Renal cortex interstitium (tissue), 11 donors: ENCODE results near the gene KRTAP5-2. TPM values are rescaled to one million over a fixed set of nuclear protein-coding genes. Genes with fewer than 3 reads are reported as not detected.

Experiments
- DNase-seq, 11 donors: peaks; one replicate each; pipeline ENCODE4 v3.0.0-alpha.2; 2013; ENCODE audit warnings: low read depth in 9 of 11, low spot score in 4 of 11; ENCODE audit errors: extremely low read depth in 1 of 11
- polyA plus RNA-seq, 3 donors: library from polyadenylated mRNA; unstranded; fragments of 120-200 nt; gene quantifications; one replicate each; pipeline ENCODE4 v1.2.1, GENCODE V29; 2013; ENCODE audit not compliant: insufficient read length in 3 of 3

KRTAP5-2 gene
- polyA plus RNA-seq, 3 donors = not detected

DNA sequence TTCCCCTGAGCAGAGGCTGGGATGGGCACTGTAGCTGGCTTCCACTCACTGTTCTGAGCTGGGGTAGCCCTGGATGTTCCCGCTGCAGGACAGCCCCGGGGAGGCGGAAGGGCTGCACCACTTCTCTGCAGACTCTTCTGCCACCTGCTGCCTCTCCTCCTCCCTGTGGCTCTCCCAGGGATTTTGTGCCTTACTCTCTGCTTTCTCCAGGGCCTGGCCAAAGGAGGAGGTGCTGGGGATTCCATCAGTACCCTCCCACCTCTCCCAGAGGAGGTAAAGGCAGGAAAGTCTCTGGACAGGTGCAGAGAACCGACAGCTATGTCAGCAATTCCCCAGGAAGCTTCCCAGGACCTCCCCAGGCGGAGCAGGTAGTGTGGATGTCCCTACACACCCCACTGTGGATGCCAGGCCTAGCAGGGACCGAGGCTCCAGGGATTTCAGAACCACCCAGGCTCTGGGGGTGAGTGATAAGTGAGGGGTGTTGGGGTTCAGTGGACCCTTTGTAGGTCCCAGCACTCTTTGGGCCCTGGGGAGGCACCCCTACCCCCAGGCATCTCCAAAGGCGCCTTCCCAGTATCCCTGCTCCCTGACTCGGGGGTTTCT lies 37.3 kb downstream of the KRTAP5-2 start:
- DNase-seq = no peak

DNA sequence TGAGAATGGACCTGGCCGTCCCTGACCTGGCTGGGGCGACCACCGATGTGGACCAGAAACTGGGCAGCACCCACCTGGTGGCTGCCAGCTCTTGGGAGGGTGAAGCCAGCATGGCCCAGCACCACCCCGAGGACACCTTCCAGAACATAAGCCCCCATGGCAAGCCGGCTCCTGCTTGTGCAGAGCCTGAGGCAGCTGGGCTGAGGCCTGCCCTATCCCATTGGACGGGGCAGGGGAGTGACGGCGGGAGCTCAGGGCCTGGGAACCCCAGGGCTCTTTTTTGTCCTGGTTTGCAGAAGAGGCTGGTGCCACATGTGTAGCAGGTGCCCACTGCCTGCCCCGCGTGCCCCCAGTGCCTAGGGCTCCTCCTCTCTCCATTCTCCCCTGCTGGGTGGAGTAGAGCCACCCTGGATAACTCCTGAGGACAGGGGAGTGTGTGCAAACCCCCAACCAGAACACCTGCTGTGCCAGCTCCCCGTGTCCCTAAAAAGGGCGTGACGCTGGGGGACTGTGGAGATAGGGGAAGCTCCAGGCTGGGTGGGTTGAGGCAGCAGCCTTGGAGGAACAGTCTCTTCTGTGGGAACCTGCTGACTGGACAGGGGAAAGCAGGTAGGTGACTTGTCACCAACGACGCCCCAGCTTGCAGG lies 38.0 kb downstream of the KRTAP5-2 start:
- no peak for DNase-seq

DNA sequence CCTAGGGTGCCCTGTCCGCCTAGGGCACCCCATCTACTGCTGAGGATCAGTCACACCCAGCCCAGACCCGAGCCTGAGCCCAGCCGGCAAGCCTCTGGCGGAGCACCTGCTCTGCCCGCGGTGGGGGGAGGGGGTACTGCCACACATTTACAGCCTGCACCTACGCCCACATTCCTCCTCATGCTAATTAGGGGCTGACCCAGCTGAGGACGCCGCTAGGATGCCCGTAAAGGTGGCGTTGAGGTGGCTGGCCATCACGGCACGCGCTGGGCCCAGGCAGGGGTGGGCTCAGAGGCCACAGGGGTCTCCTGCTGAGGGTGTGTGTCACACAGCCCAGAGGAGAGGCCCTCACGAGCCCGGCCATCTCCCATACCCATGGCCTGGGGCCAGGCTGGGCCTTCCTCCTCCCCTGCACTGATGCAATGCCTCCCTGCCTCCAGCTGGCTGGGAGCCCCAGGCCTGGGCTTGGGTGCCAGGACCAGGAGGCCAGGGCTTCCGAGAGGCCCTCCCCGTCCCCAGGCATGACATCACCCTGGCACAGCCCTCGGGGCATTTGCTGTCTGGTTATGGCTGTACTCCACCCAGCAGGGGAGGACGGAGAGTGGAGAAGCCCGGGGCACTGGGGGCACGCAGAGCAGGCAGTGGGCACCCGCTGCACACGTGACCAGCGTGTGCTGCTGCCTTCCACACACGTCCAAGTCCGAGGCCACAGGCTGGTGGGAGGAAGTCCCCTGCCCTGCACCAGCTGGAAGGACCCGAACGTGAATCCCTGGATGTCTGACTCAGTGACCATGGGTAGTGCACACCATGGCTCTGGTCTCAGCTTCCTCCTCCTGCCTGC lies 38.8 kb downstream of the KRTAP5-2 start:
- DNase-seq = no peak

DNA sequence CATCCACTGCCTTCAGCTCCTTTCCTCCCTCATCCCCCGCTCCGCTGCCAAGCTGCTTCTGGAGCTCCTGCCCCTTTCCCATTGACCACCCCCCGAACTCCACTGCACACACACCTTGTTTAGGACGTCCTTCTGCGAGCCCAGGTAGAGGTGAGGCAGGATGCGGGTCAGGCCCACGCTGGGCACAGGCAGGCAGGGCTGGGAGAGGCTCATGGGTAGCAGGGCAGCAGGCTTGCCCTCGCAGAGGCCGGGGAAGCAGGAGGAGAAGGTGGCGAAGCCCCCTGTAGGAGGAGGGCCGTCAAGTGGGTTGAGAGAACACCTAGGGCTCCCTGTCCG lies 39.4 kb downstream of the KRTAP5-2 start:
- DNase-seq = no peak

DNA sequence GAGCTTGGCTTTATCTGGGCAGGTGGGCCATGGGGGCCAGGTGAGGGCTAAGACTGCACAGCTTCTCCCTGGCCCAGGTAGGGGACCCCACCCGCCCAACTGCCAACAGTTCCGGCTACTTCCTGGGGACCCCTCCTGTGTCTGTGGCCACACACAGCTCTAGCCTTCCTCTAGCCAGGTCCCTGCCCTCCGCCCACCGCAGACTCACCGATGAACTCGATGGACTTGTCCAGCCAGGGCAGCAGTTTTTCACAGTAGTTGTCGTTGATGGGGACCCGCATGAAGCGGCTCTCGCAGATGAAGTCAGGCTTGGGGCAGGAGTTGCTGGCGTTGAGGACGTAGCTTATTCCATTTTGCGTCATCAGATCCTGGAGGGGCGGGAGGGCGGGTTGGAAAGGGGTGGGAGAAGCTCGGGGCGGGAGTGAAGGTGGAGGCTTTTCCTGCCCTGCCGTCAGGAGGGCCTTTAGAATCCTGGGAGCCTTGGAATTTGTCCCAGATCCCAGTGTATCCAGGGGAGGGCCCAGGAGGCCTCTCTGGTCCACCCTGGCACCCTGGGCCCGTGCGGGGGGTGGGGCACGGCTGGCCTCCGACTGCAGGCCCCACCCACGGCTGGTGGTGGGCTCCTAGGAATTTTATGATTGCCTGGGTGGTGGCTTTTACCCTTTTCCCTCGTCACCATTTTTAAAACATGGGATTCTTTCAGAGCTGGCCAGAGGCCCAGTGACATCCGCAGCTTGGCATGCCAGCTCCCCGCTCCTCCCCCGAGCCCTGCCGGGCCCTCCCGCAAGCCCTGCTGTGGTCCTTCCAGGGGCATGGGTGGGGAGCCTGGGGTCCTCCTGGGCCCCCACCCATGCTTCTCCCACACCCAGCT lies 40.0 kb downstream of the KRTAP5-2 start:
- no peak for DNase-seq

DNA sequence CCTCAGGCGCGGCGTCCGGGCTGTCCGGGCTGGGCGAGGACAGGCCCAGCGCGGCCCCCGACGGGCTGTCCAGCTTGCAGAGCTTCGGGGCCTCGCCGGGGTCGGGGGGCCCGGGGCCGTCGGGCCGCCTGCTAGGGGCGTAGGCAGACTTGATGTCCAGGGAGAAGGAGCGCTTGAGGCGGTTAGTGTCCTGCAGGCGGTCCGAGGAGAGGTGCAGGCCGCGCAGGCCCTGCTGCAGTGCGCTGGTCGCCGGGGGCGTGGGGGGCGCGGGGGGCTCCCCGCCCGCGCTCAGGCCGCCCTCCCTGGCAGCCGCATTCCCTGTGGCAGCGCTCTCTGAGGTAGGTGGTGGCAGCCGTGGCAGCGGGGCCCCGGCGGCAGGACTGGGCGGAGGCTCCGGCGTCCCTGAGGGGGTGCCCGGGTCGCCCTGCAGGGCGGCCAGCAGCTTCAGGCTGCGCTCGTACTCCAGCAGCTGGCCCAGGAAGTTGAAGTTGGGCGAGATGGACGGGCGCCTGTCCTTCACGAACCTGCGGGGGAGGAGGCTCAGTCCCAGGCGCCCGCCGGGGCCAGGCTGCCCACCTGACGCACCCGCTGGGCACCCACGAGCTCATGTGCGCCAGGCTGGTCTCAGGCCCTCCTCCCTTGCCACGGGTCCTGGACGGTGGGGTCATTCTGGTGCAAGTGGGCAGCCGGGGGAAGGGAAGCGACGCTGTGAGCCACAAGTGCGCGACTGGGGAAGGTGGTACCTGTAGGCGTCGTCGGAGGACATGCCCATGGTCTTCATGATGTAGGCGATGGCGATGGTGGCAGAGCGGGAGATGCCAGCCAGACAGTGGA lies 40.8 kb downstream of the KRTAP5-2 start:
- no peak for DNase-seq

DNA sequence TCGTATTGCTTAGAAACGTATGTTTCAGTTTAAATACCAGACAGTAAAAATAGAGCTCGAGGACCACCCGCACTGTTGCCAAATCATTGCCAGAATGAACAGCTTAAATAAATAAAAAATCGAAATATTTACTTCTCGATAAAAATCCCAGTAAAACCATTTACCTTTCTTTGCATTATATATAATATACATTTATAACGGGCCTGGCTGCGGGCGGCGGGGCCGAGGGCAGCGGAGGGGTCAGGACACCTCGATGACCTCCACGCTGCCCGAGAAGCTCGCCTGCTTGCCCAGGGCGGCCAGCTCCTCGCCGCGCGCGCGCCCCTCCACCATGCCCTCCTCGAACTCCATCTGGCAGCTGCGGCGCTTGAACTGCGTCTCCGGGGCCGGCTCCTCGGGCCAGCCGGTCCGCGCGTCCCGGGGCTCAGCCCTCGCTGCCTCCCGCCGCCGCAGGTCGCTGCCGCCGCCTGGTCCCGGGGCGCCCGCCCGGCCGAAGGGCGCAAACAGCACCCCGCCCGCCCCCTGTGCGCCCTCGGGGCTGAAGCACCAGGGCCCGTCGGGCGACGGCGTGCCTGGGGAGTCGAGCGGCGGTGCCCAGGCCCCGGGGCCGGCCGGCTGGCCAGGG lies 41.7 kb downstream of the KRTAP5-2 start:
- no peak for DNase-seq

DNA sequence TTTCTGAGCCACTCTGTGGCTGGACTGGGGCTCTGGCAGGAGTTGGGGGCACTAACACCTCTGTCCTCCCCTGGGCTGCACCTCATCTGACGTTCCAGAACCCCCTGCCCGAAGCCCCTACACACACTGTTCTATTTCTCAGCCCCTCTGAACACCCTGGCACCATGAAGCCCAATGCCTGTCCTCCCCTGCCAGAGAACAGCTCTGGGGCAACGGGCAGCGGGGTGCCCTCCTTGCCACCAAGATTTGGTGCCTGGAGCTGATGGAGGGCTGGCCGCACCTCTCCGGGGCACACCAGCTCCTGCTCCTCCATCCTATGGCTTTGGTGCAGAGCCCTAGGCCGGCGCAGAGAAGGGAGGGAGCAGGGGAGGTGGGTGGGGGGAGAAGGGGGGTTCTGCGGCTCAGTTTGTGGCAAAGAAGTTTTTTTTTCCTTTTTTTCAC lies 42.4 kb downstream of the KRTAP5-2 start:
- no peak for DNase-seq

DNA sequence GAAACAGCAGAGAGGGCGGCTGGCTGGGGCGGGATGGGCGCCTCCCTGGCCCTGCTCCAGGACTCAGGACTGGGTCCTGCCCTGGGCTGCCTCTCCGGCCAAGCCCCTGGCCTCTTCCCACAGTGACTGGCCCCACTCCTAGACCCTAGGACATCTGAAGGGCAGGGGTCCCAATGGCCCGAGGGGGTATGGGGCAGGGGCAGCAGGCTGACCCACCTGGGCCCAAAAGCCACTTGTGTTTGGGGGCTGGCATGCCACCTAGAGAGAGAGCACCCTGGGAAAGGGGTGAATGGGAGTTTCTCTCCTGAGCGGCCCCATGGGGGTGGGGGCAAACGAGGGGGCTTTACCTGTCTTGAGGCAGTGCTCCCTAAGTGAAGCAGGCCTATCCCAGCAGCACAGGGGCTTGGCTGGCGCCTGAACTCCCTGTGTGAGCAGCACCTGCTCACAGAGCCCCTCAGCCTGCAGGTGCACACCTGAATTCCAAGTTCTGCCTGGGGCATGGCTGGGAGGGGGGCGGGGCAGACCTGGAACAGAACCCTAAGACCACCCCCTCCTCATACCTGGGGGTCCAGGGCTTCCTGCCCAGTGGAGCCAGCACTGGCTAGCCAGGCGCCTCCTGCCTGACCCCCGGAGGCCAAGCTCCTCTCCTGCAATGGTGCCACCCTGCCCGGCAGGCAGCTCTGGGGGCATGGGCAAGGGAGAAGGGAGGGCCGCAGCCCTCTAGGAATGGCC lies 42.9 kb downstream of the KRTAP5-2 start:
- DNase-seq = no peak

DNA sequence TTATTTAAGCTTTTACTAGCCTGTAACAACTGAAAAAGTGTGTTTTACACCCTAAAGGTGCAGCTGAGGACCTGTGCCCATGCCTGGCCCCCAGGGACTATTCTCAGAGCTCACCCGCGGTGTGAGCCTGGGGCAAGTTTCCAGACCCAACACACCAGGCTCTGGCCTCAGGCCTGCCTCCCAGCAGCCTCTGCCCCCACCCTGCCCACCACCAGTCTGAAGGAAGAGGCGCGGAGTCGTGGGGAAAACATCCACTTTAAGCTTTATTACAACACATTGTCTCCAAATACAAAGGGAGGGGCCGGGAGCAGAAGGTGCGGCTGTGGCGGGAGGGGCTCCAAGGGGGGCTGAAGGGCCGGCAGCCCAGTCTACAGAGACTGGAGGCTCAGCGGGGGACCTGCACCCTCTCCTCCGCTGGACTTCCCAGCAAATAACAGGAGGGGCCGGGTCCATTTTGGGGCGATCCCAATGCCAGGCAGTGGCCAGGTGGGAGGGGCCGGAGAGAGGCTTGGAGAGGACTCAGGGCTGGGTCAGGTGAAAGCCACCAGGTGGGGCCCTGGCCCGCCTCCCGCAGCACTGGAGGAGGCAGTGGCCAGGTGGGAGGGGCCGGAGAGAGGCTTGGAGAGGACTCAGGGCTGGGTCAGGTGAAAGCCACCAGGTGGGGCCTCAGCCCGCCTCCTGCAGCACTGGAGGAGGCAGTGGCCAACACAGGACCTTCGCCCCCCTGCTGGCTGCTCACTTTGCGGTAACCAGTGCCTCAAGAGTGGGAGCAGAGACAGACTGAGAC lies 44.1 kb downstream of the KRTAP5-2 start:
- no peak for DNase-seq

DNA sequence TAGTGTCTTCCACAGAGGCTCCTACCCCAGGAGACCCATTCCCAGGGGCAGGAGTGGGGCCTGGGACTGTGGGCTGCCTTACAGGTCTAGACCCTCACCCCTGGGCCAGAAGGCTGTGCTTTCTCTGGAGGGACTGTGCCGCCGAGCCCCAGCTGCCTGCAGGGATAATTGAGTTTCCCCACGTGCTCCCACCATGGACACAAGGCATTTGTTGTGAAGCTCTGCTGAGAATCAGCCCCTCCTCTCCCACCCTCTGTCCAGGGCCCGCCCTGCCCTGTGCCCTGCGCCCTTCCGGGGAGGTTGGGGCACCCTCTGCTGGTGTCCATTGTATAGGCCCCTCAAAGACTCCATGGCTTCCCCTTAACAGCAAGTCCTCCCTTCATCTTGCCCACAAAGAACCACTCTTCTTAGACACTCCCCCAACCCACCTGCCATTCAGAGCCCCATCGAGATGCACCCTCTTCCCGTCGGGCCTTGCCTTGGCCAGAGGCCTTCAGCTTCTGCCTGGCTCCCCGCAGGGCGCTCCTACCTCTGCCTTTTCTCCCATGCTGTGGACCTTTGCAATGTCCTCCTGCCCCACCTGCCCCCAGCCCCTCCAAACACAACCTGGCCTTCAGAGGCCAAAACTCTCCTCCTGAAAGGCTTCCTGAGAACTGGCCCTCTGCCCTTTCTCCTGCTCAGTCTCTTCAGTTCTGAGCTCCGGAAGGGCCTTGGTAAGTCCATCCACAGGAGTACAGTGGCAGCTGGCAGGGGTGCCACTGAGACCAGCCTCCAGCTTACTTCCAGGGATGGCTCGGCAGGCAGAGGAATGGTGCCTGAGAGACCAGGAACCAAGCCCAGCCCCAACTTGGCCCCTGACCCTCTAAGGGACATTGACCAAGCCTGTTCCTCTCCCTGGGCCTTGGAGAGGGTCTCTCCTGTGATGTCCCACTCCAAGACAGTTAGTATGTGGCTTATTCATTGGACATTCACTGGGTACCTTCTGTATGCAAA lies 48.5 kb downstream of the KRTAP5-2 start:
- no peak for DNase-seq

DNA sequence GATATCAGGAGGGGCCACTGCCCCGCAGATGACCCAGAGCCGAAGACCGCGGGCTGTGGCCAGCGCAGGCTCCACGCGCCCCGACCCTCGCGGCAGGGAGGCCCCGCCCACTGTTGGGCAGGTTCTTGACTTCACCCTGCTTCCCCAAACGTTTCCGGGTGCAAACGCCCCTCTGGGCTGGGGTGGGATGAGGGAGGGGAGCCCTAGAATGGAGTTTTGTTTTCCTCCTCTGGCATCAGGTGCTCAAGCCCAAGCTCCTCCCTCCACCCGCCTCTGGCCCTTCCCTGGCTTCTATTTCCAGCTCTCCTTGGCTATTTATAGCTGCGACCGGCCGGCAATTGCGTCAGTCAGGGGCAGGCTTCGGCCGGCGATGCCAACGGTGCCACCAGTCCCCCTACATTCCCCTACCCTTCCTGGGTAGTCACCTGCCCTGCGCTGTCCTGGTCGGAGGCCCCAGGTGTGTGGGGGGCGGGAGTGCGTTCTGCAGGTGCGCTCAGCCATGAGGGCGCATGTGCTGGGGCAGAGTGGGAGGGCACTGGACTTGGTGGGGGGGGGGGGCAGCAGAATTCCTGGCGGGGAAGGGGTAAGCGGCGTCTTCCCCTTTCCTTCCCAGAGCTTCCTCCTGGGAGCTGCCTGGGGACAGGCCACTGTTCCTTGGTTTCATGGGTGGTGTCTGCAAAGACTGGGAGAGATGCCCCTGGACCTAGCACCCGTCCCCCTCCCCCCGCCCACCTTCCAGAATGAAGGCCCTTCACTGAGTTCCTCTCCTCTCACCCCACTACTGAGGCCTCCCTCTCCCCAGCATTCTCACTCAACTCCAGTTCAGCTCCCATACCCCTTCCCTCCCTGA lies 49.6 kb downstream of the KRTAP5-2 start:
- DNase-seq = peak in 3 of 11 donors; percentile 70 to 71 (median 71)

DNA sequence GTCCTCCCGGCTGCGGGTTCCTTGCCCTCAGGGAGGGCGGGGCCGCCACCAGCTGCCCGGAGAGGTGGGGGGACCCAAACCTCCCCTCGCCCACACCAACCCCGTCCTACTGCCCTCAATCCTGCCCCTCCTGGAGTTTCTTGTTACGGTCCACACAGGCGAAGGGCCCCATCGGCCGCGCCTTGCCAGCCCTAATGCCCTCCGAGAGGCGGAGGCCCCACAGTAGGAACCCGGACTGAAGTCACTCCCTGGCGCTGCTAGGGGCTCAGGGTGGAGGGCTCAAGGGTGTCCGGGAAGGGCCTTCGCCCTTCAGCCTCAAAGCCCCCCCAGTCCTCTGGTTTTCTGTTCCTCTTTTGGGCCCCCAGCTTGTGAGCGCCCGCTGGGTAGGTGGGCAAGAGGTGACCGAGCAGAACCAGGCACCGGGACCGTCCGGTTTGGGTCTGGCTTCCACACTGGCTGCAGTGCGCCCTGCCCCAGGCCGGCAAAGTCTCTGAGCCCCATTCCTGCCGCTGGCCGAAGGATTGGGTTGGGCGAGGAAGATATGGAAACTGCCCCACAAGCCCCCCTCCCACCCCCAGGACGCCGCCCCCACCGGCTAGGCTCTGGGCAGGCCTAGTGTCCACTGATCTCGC lies 50.5 kb downstream of the KRTAP5-2 start:
- no peak for DNase-seq
